DMS53 treated with DMSO at 0.1 percent for 48 hours (cell line): ENCODE measurements around the gene TMTC4.
A peak's percentile ranks its signal among the peaks of the same experiment; 100 is the strongest.
"Not testable (repeated sequence)": the region's sequence is repeated elsewhere in the genome, so short reads cannot be mapped to it uniquely, and the experiment has no call there.

Experiments used
- DNase-seq: peaks from one replicate; lab custom pipeline; 2025; ENCODE audit not compliant: unreplicated experiment; lab: John Stamatoyannopoulos, UW

The TMTC4 gene, protein sequence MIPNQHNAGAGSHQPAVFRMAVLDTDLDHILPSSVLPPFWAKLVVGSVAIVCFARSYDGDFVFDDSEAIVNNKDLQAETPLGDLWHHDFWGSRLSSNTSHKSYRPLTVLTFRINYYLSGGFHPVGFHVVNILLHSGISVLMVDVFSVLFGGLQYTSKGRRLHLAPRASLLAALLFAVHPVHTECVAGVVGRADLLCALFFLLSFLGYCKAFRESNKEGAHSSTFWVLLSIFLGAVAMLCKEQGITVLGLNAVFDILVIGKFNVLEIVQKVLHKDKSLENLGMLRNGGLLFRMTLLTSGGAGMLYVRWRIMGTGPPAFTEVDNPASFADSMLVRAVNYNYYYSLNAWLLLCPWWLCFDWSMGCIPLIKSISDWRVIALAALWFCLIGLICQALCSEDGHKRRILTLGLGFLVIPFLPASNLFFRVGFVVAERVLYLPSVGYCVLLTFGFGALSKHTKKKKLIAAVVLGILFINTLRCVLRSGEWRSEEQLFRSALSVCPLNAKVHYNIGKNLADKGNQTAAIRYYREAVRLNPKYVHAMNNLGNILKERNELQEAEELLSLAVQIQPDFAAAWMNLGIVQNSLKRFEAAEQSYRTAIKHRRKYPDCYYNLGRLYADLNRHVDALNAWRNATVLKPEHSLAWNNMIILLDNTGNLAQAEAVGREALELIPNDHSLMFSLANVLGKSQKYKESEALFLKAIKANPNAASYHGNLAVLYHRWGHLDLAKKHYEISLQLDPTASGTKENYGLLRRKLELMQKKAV

DNA sequence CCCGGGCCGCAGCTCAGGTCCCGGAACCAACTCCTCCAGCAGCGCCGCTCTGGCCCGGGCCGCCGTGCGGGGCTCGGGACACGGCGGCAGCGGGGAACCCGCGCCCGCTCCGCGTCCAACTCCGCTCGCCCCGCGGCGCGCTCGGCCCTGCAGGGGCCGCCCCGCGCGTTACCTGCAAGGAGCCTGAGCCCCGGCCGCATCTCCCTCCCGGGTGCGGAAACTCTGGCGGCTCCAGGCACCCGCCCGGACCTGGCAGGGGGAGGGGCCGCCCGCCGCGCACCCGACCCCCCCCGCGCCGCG, at the start of gene TMTC4:
Gene TMTC4 (minus strand): TSS at position 224 of the 300 bp plus-strand sequence. CDS start 4,433 bp downstream, outside the sequence.
- no peak for DNase-seq

DNA sequence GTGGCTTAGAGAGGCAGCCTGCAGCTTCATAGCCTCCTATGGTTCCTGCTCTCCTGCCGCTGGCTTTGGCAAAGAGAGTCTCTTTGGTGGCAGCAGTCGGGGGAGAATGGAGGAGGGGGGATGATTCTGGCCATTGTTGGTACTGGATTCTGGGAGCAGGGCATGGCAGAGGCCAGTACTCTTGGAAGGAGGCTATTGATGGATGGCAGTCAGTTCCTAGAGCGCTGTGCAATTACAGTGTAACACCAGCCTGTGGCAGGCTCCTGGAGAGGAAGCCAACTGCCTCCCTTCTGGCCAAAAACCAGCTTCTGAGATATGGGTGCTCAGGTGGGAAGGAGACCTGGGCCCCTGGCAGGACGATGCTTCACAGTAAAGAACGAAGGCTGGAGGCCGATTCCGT, 47.9 kb upstream of the TMTC4 start:
- DNase-seq = no peak

DNA sequence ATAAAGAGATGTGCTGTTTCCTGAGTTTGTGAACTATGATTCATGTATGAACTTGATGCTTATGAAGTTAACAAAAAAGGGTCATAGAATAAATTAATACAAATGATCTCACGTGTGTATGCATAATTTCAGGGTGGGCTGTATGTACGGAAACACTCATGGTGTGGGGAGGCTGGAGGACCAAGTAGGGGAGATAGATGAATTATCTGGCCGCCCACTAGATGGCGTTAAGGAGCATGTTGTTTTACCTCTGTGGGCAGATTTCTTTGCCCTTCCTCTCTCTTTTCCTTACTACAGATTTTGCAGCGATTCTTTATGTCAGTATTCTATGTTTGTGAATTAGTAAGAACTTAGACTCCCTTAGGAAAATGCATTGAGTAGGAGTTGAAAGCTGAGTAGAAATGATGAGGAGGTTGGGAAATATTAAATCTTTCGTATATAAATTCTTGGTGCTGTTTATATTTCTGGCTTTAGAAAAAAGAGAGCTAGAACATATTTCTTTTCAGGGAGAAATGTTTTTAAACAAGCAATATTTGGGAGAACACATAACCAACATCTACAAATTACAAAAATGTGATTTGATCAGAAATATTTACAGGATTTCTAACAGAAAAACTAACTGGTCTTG, 47.4 kb upstream of the TMTC4 start:
- DNase-seq = peak; percentile 27

- DNase-seq = no peak
These were observed 41.0 kb upstream of the TMTC4 start for GRCh38 chr13:100715604-100716003.

- no peak for DNase-seq
These were observed 39.9 kb upstream of the TMTC4 start for GRCh38 chr13:100714478-100714877.

- DNase-seq = peak; percentile 24
These were observed 35.6 kb upstream of the TMTC4 start for GRCh38 chr13:100710176-100710575.

- DNase-seq = no peak
These were observed 33.5 kb upstream of the TMTC4 start for GRCh38 chr13:100707818-100708740.

GRCh38 chr13:100698331-100698730, 23.7 kb upstream of the TMTC4 start:
- DNase-seq = not testable (repeated sequence)

- DNase-seq = no peak
These were observed 20.8 kb upstream of the TMTC4 start for GRCh38 chr13:100695509-100695773.

DNA sequence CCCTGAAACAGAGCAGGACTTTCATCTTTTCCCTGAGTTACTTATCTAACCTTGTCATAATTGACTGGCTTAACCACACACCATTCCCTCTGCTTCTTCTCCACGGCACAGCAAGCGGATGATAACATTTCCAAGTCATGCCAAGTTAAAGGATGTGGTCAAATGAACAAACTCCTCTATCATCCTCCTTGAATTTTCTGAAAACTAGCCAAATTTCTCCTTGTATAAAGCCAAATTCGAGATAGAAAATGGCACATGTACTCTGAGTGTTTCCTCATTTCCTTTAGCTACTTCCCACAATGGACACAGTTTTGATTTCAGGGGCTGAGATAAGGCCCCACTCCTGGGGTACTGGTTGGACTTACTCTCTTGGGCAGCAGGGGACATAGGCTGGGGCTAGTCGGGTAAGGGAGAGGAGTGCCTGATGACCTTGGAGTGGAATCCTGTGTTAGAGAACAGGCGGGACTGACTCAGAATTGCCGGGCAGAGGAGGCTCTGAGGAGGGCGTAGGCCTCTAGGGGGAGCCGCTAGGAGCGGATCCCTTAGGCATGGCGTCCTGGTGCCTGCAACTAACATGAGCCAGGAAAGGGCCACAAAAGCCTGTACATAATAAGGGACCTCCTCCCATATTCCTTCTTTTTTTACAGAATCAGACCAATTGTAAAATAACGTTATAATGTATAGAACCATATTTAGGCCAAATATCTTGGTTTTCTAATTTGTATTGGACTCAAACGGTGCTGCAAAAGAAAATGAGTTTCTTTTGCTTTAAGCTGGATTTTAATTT, 20.3 kb upstream of the TMTC4 start:
- peak; percentile 18 for DNase-seq

- DNase-seq = no peak
These were observed 14.6 kb upstream of the TMTC4 start for GRCh38 chr13:100689191-100689590.

DNA sequence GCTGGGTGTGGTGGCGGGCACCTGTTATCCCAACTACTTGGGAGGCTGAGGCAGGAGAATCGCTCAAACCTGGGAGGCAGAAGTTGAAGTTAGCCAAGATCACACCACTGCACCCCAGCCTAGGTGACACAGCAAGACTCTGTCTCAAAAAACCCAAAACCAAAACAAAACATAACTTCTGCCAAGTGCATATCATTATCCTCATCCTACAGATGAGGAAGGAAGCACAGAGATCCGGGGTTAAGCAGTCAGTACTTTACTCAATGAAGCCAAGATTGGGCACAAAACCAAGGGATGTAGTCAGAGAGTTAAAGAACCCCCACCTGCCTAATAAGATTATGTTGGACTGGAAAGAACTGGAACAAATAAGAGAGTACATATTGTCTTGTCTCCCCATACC, 5.5 kb upstream of the TMTC4 start:
- no peak for DNase-seq

- not testable (repeated sequence) for DNase-seq
These were observed 2.5 kb upstream of the TMTC4 start for GRCh38 chr13:100677128-100677527.

- DNase-seq = no peak
These were observed 1.1 kb upstream of the TMTC4 start for GRCh38 chr13:100675661-100676129.

DNA sequence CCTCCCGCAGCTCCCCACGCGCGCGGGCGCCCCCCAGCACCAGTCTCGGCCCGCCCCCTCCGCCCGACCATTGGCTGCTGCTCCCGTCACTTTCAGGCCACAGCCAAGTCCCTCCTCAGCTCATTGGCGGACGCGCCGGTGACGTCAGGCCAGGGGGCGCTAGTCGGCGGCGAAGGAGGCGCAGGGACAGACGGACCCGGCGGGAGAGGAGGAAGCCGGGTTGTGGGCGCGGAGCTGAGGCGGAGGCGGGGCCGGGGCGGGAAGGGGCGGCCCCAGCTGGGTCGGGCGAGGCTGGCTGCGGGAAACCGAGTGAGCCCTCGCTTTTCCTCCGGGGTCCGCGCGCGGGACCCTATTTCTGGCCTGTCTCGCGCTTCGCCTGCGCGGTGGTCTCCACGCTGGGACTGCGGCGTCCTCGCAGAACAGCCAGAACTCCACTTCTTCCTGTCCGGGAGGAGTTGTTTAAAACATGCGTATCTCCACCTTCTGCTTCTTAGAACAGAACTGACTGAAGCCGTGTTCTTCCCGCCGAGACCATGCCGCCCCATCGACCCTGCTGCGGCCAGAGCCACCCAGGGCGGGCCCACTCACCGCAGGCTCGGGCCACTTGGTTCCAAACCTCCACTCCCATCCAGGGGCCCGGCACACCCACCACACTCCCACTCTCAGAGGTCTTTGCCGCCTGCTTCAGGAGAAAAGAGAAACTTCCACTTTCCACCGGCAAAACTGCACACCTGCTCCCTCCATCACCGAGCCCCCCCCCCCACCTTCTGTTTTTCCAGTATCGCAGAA, 471 bp upstream of the TMTC4 start:
- DNase-seq = peak; percentile 39

DNA sequence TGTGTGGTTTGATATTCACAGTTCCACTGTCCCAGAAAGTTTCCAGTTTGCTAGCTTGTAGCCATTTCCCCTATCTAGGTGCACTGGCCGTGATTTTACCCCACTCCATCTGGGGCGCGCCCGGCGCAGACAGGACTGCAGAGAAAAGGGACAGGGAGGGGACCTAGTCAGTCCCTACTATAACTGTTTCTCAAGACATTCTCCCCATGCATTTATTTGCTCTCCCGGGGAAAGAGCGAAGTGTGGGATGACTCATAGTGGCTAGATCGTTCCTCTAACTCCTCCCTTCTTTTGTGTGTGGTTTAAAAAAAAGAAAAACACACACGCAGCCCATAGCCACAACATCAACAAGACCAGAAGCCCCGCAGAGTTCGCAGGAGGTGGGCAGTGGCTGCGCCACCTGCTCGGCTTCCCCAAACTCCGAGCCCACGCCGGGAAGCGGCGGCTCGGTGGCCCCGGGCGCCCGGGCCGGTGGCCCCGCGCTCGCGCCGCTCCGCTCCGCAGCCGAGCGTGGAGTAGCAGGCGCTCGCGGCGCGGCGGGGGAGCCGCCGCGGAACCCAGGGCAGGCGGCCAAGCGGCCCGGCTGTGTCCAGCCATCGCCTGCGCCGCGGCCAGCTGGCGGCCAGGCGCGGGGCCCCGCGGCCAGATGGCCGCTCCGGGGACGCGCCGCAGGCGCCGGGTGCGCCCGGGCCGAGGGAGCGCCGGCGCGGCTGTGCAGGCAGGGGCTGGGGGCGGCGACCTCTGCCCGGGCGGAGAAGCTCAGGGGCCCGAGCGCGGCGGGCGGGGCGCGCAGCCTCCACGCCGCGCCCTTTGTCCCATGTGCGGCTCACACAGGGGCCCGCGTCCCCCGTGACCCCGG, 653 bp downstream of the TMTC4 start:
- peak; percentile 3 for DNase-seq

- DNase-seq = no peak
These were observed 1.3 kb downstream of the TMTC4 start for GRCh38 chr13:100673376-100673712.

- DNase-seq = no peak
These were observed 3.0 kb downstream of the TMTC4 start for GRCh38 chr13:100671389-100672182.
